ENCODE measurements around the gene XRCC3. TPM values are rescaled to one million over a fixed set of nuclear protein-coding genes. Genes with fewer than 3 reads are reported as not detected.
A peak's percentile ranks its signal among the peaks of the same experiment; 100 is the strongest.

The XRCC3 gene
- total RNA-seq, 1 donor from 2014 or later = 6.9 TPM

- peak overlapping the region; percentile 85 for H3K27ac ChIP-seq
- H3K4me3 ChIP-seq = peak overlapping the region; percentile 92 to 94
- no peak for DNase-seq (ENCODE audit: extremely low spot score in 2 of 2)
- no peaks in the 10 kb centered on the region for H3K9me3 ChIP-seq
- intact Hi-C loops (cut with DNase I) = no loop called here
- peaks cover 77% of the 10 kb centered on the region for H3K4me1 ChIP-seq
- TF ChIP-seq POLR2AphosphoS5 (IDR thresholded peaks at IDR 0.05; ENCODE audit: insufficient read depth in 1 of 2, low read depth in 1 of 2) (no peak), CTCF (IDR thresholded peaks at IDR 0.05) (no peak), POLR2A (IDR thresholded peaks at IDR 0.05) (no peak)
- no peaks in the 10 kb centered on the region for H3K27me3 ChIP-seq
- H3K36me3 ChIP-seq = no peaks in the 10 kb centered on the region
Observed at GRCh38 chr14:103716091-103716801, 995 bp upstream of the XRCC3 start.

GRCh38 chr14:103714063-103714724 is 1.1 kb downstream of the XRCC3 start:
- TF ChIP-seq POLR2A (IDR thresholded peaks at IDR 0.05) (no peak), POLR2AphosphoS5 (IDR thresholded peaks at IDR 0.05; ENCODE audit: insufficient read depth in 1 of 2, low read depth in 1 of 2) (no peak), CTCF (IDR thresholded peaks at IDR 0.05) (no peak)
- peak overlapping the region; percentile 91 to 94 for H3K4me3 ChIP-seq
- H3K36me3 ChIP-seq = no peaks in the 10 kb centered on the region
- peaks cover 84% of the 10 kb centered on the region for H3K4me1 ChIP-seq
- intact Hi-C loops (cut with DNase I) = no loop called here
- no peaks in the 10 kb centered on the region for H3K9me3 ChIP-seq
- H3K27ac ChIP-seq = no peak overlapping the region
- no peak for DNase-seq (ENCODE audit: extremely low spot score in 2 of 2)
- no peaks in the 10 kb centered on the region for H3K27me3 ChIP-seq

- Histone ChIP-seq H3K9me3 (no peaks in the 10 kb centered on the region), H3K4me1 (peaks cover 82% of the 10 kb centered on the region), H3K36me3 (no peaks in the 10 kb centered on the region), H3K27me3 (no peaks in the 10 kb centered on the region), H3K27ac (no peak overlapping the region), H3K4me3 (no peak overlapping the region)
- TF ChIP-seq POLR2A (IDR thresholded peaks at IDR 0.05) (no peak), CTCF (IDR thresholded peaks at IDR 0.05) (no peak), POLR2AphosphoS5 (IDR thresholded peaks at IDR 0.05; ENCODE audit: insufficient read depth in 1 of 2, low read depth in 1 of 2) (no peak)
- intact Hi-C loops (cut with DNase I) = no loop called here
- DNase-seq (ENCODE audit: extremely low spot score in 2 of 2) = no peak
Observed at GRCh38 chr14:103713304-103714062, 1.8 kb downstream of the XRCC3 start.

- intact Hi-C loops (cut with DNase I) = no loop called here
- no peak overlapping the region for H3K4me3 ChIP-seq
- DNase-seq (ENCODE audit: extremely low spot score in 2 of 2) = no peak
- TF ChIP-seq CTCF (IDR thresholded peaks at IDR 0.05) = no peak
- no peak for TF ChIP-seq POLR2AphosphoS5 (IDR thresholded peaks at IDR 0.05; ENCODE audit: insufficient read depth in 1 of 2, low read depth in 1 of 2)
- TF ChIP-seq POLR2A (IDR thresholded peaks at IDR 0.05) = no peak
- H3K27ac ChIP-seq = peak overlapping the region; percentile 22
- peaks cover 82% of the 10 kb centered on the region for H3K4me1 ChIP-seq
- H3K27me3 ChIP-seq = no peaks in the 10 kb centered on the region
- no peaks in the 10 kb centered on the region for H3K36me3 ChIP-seq
- no peaks in the 10 kb centered on the region for H3K9me3 ChIP-seq
Observed at GRCh38 chr14:103712633-103713247, 2.5 kb downstream of the XRCC3 start.

Measured in vagina (tissue), 2 donors.